OCI-LY1 (cell line): ENCODE measurements around the gene ORM2.

ENCODE experiments used
- H2AFZ ChIP-seq: fragments of 200-600 bp; sonication (generic), shearing (Covaris generic); 2 replicates; pipeline ENCODE4 v1.6.0; 2014; ENCODE audit warnings: antibody characterized with exemption, mild to moderate bottlenecking, low read length
- H3F3A ChIP-seq: fragments of 200-600 bp; sonication (generic), shearing (Covaris generic); 2 replicates; pipeline ENCODE4 v1.6.0; 2014; ENCODE audit warnings: mild to moderate bottlenecking, antibody characterized with exemption, low read length, moderate library complexity; ENCODE audit not compliant: insufficient read depth
- H3K27ac ChIP-seq: fragments of 200-600 bp; sonication (generic); 2 replicates; pipeline ENCODE4 v1.5.1; 2014; ENCODE audit warnings: low read length, mixed run types, mild to moderate bottlenecking, low read depth; ENCODE audit not compliant: poor library complexity, severe bottlenecking
- H3K27me3 ChIP-seq: fragments of 200-600 bp; sonication (generic); 2 replicates; pipeline ENCODE4 v1.6.0; 2014; ENCODE audit warnings: antibody characterized with exemption, mild to moderate bottlenecking, low read length, moderate library complexity; ENCODE audit not compliant: insufficient read depth
- H3K36me3 ChIP-seq: fragments of 200-600 bp; sonication (generic); 2 replicates; pipeline ENCODE4 v1.6.1; 2014; ENCODE audit warnings: mild to moderate bottlenecking, antibody characterized with exemption, low read length, moderate library complexity, mixed read lengths; ENCODE audit not compliant: insufficient read depth
- H3K4me1 ChIP-seq: fragments of 200-600 bp; sonication (generic); 2 replicates; pipeline ENCODE4 v1.5.1; 2014; ENCODE audit warnings: mild to moderate bottlenecking, low read length, moderate library complexity; ENCODE audit not compliant: insufficient read depth, severe bottlenecking
- H3K4me2 ChIP-seq: fragments of 200-600 bp; sonication (generic), shearing (Covaris generic); 2 replicates; pipeline ENCODE4 v1.6.1; 2014; ENCODE audit warnings: low read length
- H3K4me3 ChIP-seq: fragments of 200-600 bp; sonication (generic); 2 replicates; pipeline ENCODE4 v1.5.1; 2014; ENCODE audit warnings: low read length, low read depth, mild to moderate bottlenecking, mixed read lengths; ENCODE audit not compliant: poor library complexity, severe bottlenecking
- H3K79me2 ChIP-seq: fragments of 200-600 bp; shearing (Covaris generic); 2 replicates; pipeline ENCODE4 v1.6.1; 2016; ENCODE audit warnings: mixed run types, low read length, mixed read lengths; ENCODE audit not compliant: insufficient read depth
- H3K9ac ChIP-seq: fragments of 200-600 bp; sonication (generic), shearing (Covaris generic); 2 replicates; pipeline ENCODE4 v1.6.1; 2014; ENCODE audit warnings: mild to moderate bottlenecking, low read length, mixed read lengths
- H3K9me2 ChIP-seq: fragments of 200-600 bp; sonication (generic), shearing (Covaris generic); 2 replicates; pipeline ENCODE4 v1.6.1; 2014; ENCODE audit warnings: low read depth, mild to moderate bottlenecking, low read length, mixed read lengths
- H3K9me3 ChIP-seq: fragments of 200-600 bp; shearing (Covaris generic); 2 replicates; pipeline ENCODE4 v1.6.1; 2014; ENCODE audit warnings: low read length, mixed read lengths
- H4K20me1 ChIP-seq: fragments of 200-600 bp; sonication (generic), shearing (Covaris generic); 2 replicates; pipeline ENCODE4 v1.6.0; 2016; ENCODE audit warnings: mild to moderate bottlenecking, low read length; ENCODE audit not compliant: insufficient read depth
- CTCF ChIP-seq: fragments of 200-600 bp; sonication (generic), shearing (Covaris generic); IDR thresholded peaks from 2 replicates; pipeline ENCODE4 v1.5.1; 2017; ENCODE audit warnings: mild to moderate bottlenecking, antibody characterized with exemption, low read length, moderate library complexity, mixed read lengths
- EZH2 ChIP-seq: fragments of 200-600 bp; sonication (generic), shearing (Covaris generic); IDR thresholded peaks from 2 replicates; pipeline ENCODE4 v1.8.0; 2017; ENCODE audit warnings: borderline replicate concordance, mixed run types, mild to moderate bottlenecking, antibody characterized with exemption, low read length, moderate library complexity, mixed read lengths

ORM2 gene

GRCh38 chr9:114294664-114295063, 35.0 kb upstream of the ORM2 start:
- Histone ChIP-seq H3K79me2 (no peaks in the 10 kb centered on the region), H3K9me2 (no peaks in the 10 kb centered on the region), H3K36me3 (no peaks in the 10 kb centered on the region), H3K9me3 (peaks cover 7% of the 10 kb centered on the region; the same call in 1 of the 2 replicates), H3K4me2 (no peak overlapping the region), H3K27ac (no peak overlapping the region), H3K9ac (no peak overlapping the region), H2AFZ (no peak overlapping the region), H3K27me3 (peaks cover 10% of the 10 kb centered on the region; the same call in 1 of the 2 replicates), H3F3A (no peaks in the 10 kb centered on the region), H4K20me1 (no peaks in the 10 kb centered on the region), H3K4me1 (no peaks in the 10 kb centered on the region), H3K4me3 (no peak overlapping the region)
- TF ChIP-seq CTCF (no peak), EZH2 (no peak)

GRCh38 chr9:114296338-114296737, 33.3 kb upstream of the ORM2 start:
- Histone ChIP-seq H2AFZ (no peak overlapping the region), H3K79me2 (no peaks in the 10 kb centered on the region), H3K9ac (no peak overlapping the region), H3K36me3 (no peaks in the 10 kb centered on the region), H3K4me2 (no peak overlapping the region), H4K20me1 (no peaks in the 10 kb centered on the region), H3F3A (no peaks in the 10 kb centered on the region), H3K27ac (no peak overlapping the region), H3K27me3 (peaks cover 12% of the 10 kb centered on the region; the same call in 1 of the 2 replicates), H3K9me3 (peaks cover 7% of the 10 kb centered on the region; the same call in 1 of the 2 replicates), H3K4me3 (no peak overlapping the region), H3K9me2 (no peaks in the 10 kb centered on the region), H3K4me1 (no peaks in the 10 kb centered on the region)
- TF ChIP-seq EZH2 (no peak), CTCF (no peak)

- peaks cover 12% of the 10 kb centered on the region; the same call in 1 of the 2 replicates for H3K27me3 ChIP-seq
- no peak overlapping the region for H2AFZ ChIP-seq
- H3K4me2 ChIP-seq = no peak overlapping the region
- no peaks in the 10 kb centered on the region for H3K79me2 ChIP-seq
- H3K9me2 ChIP-seq = no peaks in the 10 kb centered on the region
- no peak overlapping the region for H3K27ac ChIP-seq
- no peaks in the 10 kb centered on the region for H4K20me1 ChIP-seq
- H3K36me3 ChIP-seq = no peaks in the 10 kb centered on the region
- no peaks in the 10 kb centered on the region for H3K4me1 ChIP-seq
- no peak for TF ChIP-seq EZH2
- no peak for TF ChIP-seq CTCF
- H3F3A ChIP-seq = no peaks in the 10 kb centered on the region
- H3K9me3 ChIP-seq = peaks cover 5% of the 10 kb centered on the region; the same call in 1 of the 2 replicates
- H3K9ac ChIP-seq = no peak overlapping the region
- no peak overlapping the region for H3K4me3 ChIP-seq
These were observed 30.1 kb upstream of the ORM2 start for GRCh38 chr9:114299286-114300152.
